Left renal pelvis (tissue), 4 donors: ENCODE results near the gene MAEA. TPM values are rescaled to one million over a fixed set of nuclear protein-coding genes. Genes with fewer than 3 reads are reported as not detected.

ENCODE experiments used
- DNase-seq, 4 donors: peaks; one replicate each; pipeline ENCODE4 v3.0.0-alpha.2; 2013; ENCODE audit warnings: low read depth in 4 of 4, low spot score in 3 of 4
- polyA plus RNA-seq, 4 donors: library from polyadenylated mRNA; unstranded; fragments of 120-200 nt; gene quantifications; one replicate each; pipeline ENCODE4 v1.2.1, GENCODE V29; 2013; ENCODE audit not compliant: insufficient read length in 4 of 4

The MAEA gene
- polyA plus RNA-seq, 4 donors: 59.0 to 76.8 (median 65.0) TPM

DNA sequence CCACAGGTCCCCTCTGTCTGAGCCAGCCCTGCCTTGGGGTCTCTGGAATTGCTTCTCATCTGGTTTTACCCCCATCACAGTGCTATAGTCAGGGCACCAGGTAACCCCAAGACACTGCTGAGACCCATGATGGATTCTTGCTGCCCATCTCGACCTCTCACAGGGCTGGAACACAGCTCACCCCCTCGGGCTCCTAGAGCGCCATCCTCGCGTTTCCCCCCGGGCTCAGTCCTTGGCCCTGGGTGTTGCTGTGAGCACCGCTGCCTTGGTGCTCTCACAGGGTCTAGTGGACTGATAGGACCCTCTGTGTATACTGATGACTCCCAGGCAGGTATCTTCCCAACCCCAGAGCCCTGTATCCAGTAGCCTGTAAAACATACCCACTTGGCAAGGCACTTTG lies 8.8 kb downstream of the MAEA start:
- no peak for DNase-seq

DNA sequence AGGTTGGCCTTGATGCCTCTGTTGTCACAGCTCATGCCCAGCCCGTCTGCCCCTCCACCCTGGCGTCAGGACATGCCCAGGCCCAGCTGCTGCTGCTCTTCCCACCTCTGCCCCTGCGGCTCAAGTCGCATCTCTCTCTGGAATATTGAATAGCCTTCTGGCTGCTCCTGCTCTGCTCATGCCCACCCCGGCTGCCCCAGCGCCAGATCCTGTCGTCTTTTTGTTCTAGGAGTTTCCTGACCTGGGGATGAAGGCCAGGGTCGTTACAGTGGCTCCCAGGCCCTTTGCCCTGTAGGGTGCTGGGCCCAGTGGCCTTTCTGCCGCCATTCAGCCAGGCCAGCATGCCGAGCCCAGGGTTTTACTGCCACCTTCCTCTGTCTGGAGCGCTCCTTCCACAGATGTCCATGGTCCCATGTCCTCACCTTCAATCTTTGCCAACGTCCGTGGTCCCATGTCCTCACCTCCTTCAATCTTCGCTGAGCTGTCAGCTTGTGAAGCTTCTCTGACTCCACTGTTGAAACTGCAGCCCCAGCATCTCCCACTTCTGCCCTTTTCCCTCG lies 9.7 kb downstream of the MAEA start:
- no peak for DNase-seq

DNA sequence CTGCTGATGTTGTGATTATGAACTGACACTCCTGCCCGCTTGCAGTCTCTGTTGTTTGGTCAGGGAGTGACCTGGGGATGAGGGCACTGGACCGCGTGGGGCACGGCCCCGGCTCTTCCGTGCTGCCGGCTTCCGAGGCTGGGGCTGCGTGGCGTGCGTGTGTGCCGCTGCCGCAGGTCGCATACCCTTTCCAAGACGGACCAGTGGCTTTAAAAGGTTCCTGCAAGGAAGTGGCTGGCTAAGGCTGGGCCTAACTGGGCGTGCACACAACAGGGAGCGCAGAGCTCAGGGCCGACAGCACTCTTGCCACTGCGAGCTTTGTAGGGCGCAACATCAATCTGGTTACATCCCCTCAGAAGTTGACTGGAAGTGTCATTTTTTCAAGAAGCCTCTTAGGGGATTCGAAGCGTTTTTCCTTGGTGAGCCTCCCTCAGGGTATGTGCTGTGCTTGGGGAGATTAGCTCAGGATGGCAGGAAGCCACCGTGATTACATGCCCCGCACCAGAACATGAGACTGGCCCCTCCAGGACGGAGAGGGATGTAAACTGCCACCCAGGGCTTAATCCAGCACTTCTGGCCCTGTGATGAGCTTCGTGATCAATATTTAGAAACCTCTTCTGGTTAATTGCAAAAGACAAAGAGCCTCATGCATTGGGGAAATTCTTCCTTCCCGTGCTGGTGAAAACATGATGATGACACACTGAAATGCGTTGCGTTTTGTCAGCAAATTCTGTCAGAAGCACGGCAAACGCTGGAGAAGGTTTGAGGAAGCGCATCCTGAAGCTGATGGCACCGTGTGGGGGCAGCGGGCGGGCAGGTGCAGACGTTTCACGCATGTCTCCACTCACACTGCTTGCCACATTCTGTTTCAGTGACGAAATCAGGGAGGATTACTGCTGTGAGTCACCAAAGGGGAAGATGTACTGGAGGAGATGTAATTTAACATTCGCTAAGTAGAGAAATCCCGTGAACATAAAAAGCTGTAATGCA lies 11.1 kb downstream of the MAEA start:
- DNase-seq: no peak

DNA sequence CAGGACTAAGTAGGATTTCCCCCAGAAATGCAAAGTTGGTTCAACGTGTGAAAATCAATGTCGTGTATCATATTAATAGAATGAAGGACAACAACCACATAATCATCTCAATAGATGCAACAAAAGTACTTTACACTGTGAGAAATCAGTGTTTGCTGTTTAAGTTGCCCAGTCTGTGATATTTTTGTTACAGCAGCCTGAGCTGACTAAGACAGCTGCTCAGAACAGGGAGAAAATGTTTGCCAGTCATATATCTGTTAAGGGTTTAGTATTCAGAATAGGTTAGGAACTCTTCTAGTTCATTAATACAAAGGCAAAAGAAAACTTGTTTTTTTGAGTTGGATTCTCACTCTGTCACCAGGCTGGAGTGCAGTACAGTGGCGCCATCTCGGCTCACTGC lies 12.5 kb downstream of the MAEA start:
- DNase-seq: no peak

DNA sequence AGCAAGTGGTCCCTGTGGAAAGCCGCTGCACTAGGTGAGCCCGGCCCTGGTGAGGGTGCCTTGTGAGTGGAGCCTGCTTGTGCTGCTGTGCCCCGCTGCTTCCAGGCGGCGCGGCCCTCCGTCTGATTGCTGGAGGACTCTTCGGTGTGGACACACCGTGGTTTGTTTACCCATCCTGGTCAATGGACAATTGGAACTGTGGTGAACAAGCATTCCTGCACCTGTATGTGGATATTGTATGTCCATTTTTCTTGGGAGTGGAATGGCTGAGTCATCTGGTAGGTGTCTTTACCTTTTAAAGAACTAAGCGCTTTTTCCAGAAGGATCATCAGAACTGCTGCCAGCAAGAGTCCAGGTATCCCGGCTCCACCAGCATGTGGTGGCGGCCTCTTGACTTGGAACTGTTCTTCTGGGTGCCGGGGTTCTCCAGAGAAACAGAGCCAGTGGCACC lies 15.6 kb downstream of the MAEA start:
- no peak for DNase-seq

DNA sequence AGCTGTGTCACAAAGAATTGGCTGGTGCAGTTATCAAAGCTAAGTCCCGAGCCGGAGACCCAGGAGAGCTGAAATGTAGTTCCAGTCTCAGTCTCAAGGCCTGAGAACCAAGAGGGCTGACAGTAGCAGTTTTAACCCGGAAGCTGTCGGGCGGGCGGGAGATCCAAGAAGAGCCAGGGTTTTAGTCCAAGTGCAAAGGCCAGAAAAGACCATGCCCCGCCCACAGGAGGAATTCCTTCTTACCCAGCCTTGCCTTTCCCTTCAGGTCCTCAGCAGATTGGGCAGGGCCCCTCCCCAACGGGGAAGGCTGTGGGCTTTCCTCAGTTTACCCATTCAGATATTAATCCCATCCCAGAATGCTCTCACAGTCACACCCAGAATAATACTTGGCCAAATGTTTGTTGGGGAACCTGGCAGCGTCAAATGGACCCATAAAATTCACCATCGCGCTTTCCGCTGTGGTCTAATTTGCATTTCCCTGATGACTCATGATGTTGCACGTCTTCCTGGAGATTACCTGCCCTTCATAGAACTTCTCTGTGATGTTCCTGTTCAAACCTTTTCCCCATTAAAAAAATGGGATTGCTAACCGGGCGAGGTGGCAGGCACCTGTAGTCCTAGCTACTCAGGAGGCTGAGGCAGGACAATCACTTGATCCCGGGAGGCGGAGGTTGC lies 16.2 kb downstream of the MAEA start:
- DNase-seq: no peak

DNA sequence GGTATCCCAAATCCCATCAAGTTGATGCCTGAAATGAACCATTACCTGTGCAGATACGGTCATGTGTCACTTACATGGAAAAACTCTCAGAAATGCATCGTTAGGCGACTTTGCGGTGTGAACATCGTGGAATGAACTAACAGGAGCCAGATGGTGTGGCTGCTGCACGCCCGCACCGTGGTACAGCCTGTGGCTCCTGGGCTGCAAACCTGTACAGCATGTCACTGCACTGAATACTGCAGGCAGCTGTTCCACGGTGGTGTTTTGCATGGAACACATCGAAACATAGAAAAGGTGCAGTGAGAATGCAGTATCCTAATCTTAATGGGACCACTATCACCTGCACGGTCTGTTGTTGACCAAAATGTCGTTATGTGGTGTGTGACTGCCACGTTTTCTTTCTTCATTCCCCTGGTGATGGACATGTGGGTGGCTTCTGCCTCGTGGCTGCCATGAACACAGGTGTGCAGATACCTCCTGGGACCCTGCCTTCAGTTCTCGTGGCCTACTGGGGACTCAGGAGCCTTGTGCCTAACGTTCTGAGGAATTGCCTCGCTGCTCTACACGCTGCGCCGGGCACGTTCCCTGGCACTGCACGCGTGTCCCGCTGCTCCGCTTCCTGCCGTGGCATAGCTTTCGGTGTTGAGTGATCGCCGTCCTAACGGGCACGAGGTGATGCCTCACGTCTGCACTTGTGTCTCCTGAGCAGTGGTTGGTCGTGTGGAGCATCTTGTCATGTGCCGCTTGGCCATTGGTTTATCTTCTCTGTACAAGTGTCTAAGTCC lies 18.5 kb downstream of the MAEA start:
- no peak for DNase-seq

DNA sequence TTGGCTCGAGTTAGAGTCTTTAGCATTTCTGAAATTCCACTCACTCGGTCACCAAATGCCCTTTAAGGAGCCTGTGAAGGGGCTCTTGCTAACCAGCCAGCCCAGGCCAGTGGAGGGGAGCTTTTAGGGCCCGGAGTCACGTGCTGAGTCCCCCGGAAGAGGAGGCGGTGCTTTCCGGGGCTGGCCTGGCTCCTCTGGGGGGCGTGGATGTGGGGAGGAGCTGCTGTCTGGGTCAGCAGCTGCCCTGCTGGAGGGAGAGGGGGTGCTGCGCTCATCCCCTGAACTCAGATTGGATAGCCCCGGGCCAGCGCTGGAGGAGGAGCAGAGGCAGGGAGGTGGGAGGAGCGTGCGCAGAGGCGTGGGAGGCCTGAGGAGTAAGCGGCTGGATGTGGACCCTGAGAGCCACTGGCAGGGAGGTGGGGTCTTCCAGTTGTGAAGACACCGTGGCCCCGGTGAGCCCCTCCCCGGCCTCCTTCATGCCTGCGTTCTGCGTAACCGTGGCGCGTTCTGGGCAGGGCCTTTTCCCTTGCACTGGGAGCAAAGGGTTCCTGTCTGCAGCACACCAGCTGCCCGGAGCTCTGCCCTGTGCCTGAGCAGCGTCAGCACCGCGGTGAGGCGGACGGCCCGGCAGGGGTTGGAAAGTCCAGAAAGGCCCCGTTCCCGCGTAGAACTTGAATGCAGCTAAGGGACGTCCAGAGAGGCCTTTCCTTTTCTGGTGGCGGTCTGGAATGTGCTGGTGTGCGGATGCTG lies 19.7 kb downstream of the MAEA start:
- DNase-seq: peak; percentile 84 to 91 (median 86)

DNA sequence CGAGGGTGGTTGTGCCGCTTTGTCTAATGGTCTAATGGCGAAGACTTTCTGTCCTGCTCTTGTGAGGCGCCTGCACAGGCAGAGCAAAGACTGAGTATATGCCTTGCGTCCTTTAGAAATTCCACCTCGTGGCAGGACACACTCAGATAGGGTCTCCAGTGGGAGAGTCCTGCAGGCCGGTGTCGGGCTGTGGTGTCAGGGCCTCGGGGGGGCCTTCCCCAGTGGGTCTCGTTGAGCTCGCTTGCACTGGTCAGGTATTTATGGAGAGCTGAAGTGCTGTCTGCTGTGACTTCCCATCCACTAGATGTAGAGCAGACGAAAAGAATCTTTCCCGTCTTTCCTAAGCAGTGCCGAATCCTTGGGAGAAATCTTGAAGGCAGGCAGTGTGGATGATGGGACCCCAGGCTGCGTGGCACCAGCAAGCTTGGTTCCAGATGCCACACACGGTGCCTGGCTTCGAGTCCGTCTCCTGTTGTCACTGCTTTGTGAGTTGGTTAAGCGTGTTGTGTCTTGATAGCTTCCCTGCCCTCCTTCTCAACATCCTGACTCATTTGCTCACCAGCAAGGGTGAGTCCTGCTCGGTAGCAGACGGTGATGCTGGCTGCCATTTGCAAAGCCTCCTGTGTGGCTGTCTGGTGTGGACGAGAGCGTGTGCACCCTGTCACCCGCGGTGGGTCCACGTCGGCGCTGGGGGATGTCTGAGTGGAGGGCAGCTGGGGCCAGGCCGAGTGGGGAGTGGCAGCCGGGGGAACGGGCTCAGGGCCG lies 20.5 kb downstream of the MAEA start:
- DNase-seq: no peak

DNA sequence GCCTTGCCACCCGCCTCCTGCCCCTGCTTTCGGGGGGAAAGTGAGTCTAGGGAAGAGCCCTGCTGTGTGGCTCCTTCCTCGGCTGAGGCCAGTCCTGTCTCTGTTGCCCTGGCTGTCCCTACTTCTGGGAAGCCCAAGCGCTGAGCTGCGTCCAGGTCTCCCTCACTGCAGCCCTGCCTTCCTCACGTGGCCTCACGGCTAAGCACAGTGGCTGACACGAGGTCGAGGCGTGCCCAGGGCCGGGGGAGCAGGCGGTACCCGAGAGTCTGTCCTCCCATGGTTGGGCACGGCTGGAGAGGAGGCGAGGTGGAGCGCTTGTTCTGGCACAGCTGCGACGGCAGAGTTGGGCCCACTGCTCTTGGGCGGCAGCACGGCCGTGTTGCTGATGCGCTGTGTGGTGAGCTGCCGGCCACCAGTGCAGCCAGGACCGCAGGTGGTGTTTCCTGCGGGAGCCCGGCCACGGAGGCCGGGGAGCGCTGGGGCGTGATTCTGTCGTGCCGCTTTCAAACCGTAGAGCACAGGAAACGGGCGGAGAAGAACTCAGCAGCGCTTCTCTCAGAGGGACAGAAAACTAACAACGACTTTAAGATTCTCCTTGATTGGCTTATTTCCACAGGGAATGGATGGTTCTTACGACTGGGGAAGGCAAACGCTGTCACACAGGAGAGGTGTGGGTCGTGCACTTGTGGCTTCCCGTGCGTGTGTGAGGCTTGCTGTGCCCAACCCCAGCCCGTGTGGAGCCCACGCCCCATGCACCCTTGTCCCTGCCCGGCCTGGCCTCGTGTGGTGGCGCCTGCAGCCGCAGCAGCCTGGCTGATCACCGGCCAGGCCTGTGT lies 21.3 kb downstream of the MAEA start:
- DNase-seq: no peak

DNA sequence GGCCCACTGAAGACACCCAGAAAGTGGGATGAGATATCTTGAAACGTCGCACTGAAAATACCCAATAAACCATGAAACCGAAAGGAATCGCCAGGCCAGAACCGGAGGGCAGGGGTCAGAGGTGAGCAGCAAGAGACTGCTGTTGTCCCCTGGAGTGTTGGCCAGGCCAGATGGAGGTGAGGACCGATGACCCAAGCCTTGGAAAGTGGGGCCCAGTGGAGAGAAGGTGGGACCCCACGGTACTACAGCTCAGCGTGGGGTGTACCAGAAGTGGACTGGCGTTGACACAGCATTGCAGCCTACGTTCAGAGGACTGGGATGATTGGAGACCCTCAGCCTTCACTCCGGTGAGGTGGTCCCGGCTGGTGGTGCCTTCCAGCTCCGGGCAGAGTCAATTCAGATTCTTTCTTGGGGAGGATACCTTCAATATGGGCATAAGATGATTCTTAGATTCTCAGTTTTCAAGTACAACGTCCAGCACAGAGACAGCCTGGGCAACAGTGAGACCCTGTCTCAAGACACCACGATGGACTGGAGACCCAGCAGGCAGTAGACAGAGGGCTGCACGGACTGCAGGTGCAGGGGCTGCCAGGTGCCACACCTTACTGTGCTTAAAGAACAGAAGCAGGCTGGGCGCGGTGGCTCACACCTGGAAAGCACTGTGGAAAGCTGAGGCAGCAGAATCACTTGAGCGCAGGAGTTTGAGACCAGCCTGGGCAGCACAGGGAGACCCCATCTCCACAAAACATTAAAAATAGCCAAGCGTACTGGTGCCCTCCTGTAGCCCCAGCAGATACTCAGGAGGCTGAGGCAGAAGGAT lies 23.3 kb downstream of the MAEA start:
- no peak for DNase-seq

DNA sequence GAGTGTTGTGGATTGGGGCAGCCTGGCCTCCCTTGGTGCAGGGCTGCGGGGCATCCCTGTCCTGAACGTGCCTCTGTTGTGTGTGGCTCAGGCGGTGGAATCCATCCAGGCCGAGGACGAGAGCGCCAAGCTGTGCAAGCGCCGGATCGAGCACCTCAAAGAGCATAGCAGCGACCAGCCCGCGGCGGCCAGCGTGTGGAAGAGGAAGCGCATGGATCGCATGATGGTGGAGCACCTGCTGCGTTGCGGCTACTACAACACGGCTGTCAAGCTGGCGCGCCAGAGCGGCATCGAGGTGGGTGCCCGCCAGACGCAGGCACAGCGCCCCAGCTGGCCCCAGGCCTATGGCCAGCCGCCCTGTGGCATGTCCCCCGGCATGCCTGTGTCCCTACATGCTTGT lies 25.6 kb downstream of the MAEA start:
- DNase-seq: no peak

DNA sequence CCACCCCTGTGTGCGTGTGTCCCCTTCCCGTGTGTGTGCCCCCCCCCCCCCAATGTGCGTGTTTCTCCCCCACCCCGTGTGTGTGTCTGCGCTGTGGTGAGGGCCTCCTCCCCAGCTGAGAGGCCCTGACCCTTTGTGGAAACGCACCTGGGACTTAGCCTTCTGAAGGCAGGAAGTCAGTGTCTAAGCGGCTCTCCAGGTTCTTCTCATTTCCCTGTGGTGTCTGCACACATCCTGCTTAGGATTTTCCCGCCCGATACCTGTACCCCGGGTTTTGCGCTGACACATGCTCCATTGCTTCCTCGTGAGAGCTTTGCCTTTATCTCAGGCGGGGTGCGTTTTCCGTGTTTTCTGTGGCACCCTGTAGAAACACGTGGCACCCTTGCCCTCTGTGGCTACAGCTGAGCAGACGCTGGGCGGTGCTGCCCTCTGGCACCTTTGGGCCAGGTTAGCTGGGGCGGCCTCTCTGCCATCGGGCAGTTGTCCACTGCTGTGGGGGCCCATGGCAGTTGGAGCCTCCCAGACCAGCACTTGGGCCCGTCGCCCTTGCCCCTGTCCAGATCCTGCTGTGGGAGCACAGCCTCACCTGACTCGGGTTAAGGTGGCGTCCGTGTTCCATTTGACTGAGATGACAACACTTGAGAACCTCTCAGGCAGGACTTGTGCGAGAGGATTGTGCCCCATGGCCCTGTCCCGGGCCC lies 26.3 kb downstream of the MAEA start:
- DNase-seq: no peak

DNA sequence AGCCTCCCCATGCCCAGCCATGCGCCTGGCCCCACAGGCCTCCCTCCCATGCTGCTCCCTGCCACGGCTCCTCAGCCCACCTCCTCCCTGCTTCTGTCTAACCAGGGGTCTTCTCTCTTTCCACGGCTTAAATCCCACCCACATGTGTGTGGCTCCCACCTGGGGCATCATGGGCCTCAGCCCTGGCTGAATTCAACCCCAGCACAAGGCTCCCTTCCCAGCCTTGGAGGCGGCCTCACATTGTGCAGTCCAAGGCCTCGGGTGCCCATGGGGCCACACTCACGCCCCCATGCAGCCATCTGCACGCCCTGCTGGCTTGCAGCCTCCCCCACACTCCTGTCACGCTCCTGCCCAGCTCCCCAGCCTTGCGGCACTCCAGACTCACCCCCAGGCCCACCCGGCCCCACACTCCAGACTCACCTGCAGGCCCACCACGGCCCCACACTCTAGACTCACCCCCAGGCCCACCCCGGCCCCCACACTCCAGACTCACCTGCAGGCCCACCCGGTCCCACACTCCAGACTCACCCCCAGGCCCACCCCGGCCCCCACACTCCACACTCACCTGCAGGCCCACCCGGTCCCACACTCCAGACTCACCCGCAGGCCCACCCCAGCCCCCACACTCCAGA lies 27.0 kb downstream of the MAEA start:
- DNase-seq: no peak

DNA sequence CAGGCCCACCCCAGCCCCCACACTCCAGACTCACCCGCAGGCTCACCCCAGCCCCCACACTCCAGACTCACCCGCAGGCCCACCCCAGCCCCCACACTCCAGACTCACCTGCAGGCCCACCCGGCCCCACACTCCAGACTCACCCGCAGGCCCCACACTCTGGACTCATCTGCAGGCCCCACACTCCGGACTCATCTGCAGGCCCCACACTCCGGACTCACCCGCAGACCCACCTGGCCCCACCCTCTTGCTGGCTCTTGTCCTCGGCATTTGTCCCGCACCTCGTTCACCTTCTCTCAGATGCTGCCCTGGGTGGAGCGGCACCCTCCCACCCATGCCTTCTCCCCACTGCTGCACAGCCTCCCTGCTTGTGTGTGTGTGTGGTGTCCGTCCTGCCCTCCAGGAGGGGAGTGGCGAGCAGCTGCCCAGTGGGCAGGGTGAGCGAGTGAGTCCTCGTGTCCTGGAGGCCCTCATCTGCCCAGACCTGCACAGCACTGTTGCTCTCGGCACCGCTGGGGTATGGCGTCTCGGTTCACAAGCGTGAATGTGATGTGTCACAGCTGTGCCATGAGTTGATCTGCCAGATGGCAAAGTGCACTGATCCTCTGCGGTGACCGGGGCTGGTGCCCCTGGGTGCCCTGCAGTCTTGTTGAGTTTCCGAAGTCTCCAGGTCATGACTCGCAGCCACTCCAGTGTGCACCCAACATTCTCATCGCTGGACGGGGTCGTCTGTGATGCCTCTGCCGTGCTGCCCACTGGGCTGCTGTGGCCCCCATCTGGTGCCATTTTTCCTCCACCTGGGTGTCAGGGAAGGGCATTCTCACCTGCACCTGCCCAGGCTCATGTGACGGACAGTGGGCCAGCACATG lies 27.7 kb downstream of the MAEA start:
- DNase-seq: no peak

DNA sequence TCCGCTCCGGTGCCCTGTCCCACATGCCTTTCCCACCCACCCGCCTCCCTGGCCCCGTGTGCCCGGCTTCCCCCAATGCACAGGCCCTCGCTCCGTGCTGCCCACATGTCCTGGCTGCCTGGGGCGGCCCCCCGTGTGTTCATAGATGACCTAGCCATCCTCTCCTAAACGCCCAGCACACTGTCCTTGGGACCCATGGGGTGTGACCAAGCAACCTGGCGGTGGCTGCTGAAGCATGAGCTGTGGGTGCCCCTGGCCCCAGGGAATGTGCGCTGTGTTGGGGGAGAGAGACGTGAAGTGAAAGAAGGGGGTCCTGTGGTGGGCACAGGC lies 28.3 kb downstream of the MAEA start:
- no peak for DNase-seq
